OCI-LY1 (cell line): ENCODE results near the gene MYH14.

Experiments used
- H2AFZ ChIP-seq: fragments of 200-600 bp; sonication (generic), shearing (Covaris generic); 2 replicates; pipeline ENCODE4 v1.6.0; 2014; ENCODE audit warnings: antibody characterized with exemption, mild to moderate bottlenecking, low read length
- H3F3A ChIP-seq: fragments of 200-600 bp; sonication (generic), shearing (Covaris generic); 2 replicates; pipeline ENCODE4 v1.6.0; 2014; ENCODE audit warnings: mild to moderate bottlenecking, antibody characterized with exemption, low read length, moderate library complexity; ENCODE audit not compliant: insufficient read depth
- H3K27ac ChIP-seq: fragments of 200-600 bp; sonication (generic); 2 replicates; pipeline ENCODE4 v1.5.1; 2014; ENCODE audit warnings: low read length, mixed run types, mild to moderate bottlenecking, low read depth; ENCODE audit not compliant: poor library complexity, severe bottlenecking
- H3K27me3 ChIP-seq: fragments of 200-600 bp; sonication (generic); 2 replicates; pipeline ENCODE4 v1.6.0; 2014; ENCODE audit warnings: antibody characterized with exemption, mild to moderate bottlenecking, low read length, moderate library complexity; ENCODE audit not compliant: insufficient read depth
- H3K36me3 ChIP-seq: fragments of 200-600 bp; sonication (generic); 2 replicates; pipeline ENCODE4 v1.6.1; 2014; ENCODE audit warnings: mild to moderate bottlenecking, antibody characterized with exemption, low read length, moderate library complexity, mixed read lengths; ENCODE audit not compliant: insufficient read depth
- H3K4me1 ChIP-seq: fragments of 200-600 bp; sonication (generic); 2 replicates; pipeline ENCODE4 v1.5.1; 2014; ENCODE audit warnings: mild to moderate bottlenecking, low read length, moderate library complexity; ENCODE audit not compliant: insufficient read depth, severe bottlenecking
- H3K4me2 ChIP-seq: fragments of 200-600 bp; sonication (generic), shearing (Covaris generic); 2 replicates; pipeline ENCODE4 v1.6.1; 2014; ENCODE audit warnings: low read length
- H3K4me3 ChIP-seq: fragments of 200-600 bp; sonication (generic); 2 replicates; pipeline ENCODE4 v1.5.1; 2014; ENCODE audit warnings: low read length, low read depth, mild to moderate bottlenecking, mixed read lengths; ENCODE audit not compliant: poor library complexity, severe bottlenecking
- H3K79me2 ChIP-seq: fragments of 200-600 bp; shearing (Covaris generic); 2 replicates; pipeline ENCODE4 v1.6.1; 2016; ENCODE audit warnings: mixed run types, low read length, mixed read lengths; ENCODE audit not compliant: insufficient read depth
- H3K9ac ChIP-seq: fragments of 200-600 bp; sonication (generic), shearing (Covaris generic); 2 replicates; pipeline ENCODE4 v1.6.1; 2014; ENCODE audit warnings: mild to moderate bottlenecking, low read length, mixed read lengths
- H3K9me2 ChIP-seq: fragments of 200-600 bp; sonication (generic), shearing (Covaris generic); 2 replicates; pipeline ENCODE4 v1.6.1; 2014; ENCODE audit warnings: low read depth, mild to moderate bottlenecking, low read length, mixed read lengths
- H3K9me3 ChIP-seq: fragments of 200-600 bp; shearing (Covaris generic); 2 replicates; pipeline ENCODE4 v1.6.1; 2014; ENCODE audit warnings: low read length, mixed read lengths
- H4K20me1 ChIP-seq: fragments of 200-600 bp; sonication (generic), shearing (Covaris generic); 2 replicates; pipeline ENCODE4 v1.6.0; 2016; ENCODE audit warnings: mild to moderate bottlenecking, low read length; ENCODE audit not compliant: insufficient read depth
- EZH2 ChIP-seq: fragments of 200-600 bp; sonication (generic), shearing (Covaris generic); IDR thresholded peaks from 2 replicates; pipeline ENCODE4 v1.8.0; 2017; ENCODE audit warnings: borderline replicate concordance, mixed run types, mild to moderate bottlenecking, antibody characterized with exemption, low read length, moderate library complexity, mixed read lengths
- TF ChIP-seq, protein P1 (sequence below): fragments of 200-600 bp; sonication (generic), shearing (Covaris generic); IDR thresholded peaks from 2 replicates; pipeline ENCODE4 v1.5.1; 2017; ENCODE audit warnings: mild to moderate bottlenecking, antibody characterized with exemption, low read length, moderate library complexity, mixed read lengths

Gene MYH14

GRCh38 chr19:50197348-50197747 lies 6.1 kb upstream of the MYH14 start:
- Histone ChIP-seq H2AFZ (no peak overlapping the region), H3K9me3 (no peaks in the 10 kb centered on the region), H3K9me2 (no peaks in the 10 kb centered on the region), H3K4me1 (no peaks in the 10 kb centered on the region), H3K79me2 (no peaks in the 10 kb centered on the region), H3K27me3 (no peaks in the 10 kb centered on the region), H3K9ac (no peak overlapping the region), H3K4me3 (no peak overlapping the region), H3K4me2 (no peak overlapping the region), H3K36me3 (no peaks in the 10 kb centered on the region), H3K27ac (no peak overlapping the region), H3F3A (no peaks in the 10 kb centered on the region), H4K20me1 (no peaks in the 10 kb centered on the region)
- TF ChIP-seq, protein P1, sequence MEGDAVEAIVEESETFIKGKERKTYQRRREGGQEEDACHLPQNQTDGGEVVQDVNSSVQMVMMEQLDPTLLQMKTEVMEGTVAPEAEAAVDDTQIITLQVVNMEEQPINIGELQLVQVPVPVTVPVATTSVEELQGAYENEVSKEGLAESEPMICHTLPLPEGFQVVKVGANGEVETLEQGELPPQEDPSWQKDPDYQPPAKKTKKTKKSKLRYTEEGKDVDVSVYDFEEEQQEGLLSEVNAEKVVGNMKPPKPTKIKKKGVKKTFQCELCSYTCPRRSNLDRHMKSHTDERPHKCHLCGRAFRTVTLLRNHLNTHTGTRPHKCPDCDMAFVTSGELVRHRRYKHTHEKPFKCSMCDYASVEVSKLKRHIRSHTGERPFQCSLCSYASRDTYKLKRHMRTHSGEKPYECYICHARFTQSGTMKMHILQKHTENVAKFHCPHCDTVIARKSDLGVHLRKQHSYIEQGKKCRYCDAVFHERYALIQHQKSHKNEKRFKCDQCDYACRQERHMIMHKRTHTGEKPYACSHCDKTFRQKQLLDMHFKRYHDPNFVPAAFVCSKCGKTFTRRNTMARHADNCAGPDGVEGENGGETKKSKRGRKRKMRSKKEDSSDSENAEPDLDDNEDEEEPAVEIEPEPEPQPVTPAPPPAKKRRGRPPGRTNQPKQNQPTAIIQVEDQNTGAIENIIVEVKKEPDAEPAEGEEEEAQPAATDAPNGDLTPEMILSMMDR, result no peak
- no peak for TF ChIP-seq EZH2

DNA sequence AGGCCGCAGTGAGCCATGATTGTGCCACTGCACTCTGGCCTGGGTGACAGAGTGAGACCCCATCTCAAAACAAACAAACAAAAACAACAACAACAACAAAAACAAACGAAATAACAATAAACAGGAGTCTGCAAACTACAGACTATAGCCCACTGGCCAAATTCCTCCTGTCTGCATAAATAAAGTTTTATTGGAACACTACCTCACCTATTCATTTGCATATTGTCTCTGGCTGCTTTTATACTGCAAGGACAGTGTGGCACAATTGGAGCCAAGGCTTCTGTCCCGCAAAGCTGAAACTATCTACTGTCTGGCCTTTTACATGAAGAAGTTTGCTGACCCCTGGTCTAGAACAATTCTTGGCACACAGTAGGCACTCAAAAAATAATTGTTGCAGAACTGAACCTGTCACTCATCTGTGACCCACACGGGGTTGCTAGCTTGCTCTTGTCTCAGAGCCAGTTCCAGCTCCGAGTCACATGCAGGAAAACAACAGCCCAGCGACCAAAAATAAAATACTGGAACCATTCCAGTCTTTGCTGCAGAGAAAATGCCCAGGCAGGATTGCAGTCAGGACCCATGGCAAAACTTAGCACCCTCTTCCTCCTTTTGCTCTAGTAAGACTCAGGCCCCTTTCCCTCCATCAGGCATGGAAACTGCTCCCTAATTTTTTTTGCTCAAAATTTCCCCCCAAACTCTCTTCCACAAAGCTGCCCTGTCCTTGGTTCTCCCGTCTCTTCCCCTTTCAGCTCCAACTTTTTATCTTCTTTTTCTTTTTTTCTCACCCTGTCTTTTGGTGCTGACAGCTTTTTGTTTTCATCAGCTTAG lies 4.8 kb upstream of the MYH14 start:
- H3K4me2 ChIP-seq, result no peak overlapping the region
- no peak overlapping the region for H2AFZ ChIP-seq
- H3K27me3 ChIP-seq, result no peaks in the 10 kb centered on the region
- H3K27ac ChIP-seq, result no peak overlapping the region
- no peaks in the 10 kb centered on the region for H3F3A ChIP-seq
- H3K9me2 ChIP-seq, result no peaks in the 10 kb centered on the region
- no peak overlapping the region for H3K4me3 ChIP-seq
- no peaks in the 10 kb centered on the region for H4K20me1 ChIP-seq
- H3K36me3 ChIP-seq, result no peaks in the 10 kb centered on the region
- no peak overlapping the region for H3K9ac ChIP-seq
- no peaks in the 10 kb centered on the region for H3K79me2 ChIP-seq
- H3K4me1 ChIP-seq, result no peaks in the 10 kb centered on the region
- no peak for TF ChIP-seq EZH2
- no peaks in the 10 kb centered on the region for H3K9me3 ChIP-seq

DNA sequence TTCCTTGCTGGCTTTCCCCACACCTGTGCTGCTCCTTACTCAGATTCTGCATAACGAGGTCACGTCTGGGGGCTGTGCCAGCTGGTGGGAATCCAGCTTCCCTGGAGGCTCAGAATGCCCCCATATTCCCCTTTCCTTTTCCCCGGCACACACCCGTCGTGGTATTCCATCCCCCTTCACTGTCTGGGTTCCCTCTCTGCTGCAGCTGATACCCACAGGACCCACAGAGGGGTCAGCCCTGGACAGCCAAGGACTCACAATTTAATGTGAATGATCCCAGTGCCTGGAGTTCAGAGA lies 4.2 kb upstream of the MYH14 start:
- H3K79me2 ChIP-seq, result no peaks in the 10 kb centered on the region
- H3K27ac ChIP-seq, result no peak overlapping the region
- H2AFZ ChIP-seq, result no peak overlapping the region
- no peaks in the 10 kb centered on the region for H3K9me2 ChIP-seq
- no peak overlapping the region for H3K4me2 ChIP-seq
- no peaks in the 10 kb centered on the region for H3K4me1 ChIP-seq
- H3F3A ChIP-seq, result no peaks in the 10 kb centered on the region
- H4K20me1 ChIP-seq, result no peaks in the 10 kb centered on the region
- no peaks in the 10 kb centered on the region for H3K36me3 ChIP-seq
- no peaks in the 10 kb centered on the region for H3K9me3 ChIP-seq
- TF ChIP-seq, protein P1, result no peak
- TF ChIP-seq EZH2, result no peak
- no peaks in the 10 kb centered on the region for H3K27me3 ChIP-seq
- H3K4me3 ChIP-seq, result no peak overlapping the region
- H3K9ac ChIP-seq, result no peak overlapping the region

- Histone ChIP-seq H3K9ac (no peak overlapping the region), H3K79me2 (no peaks in the 10 kb centered on the region), H4K20me1 (no peaks in the 10 kb centered on the region), H3K9me2 (no peaks in the 10 kb centered on the region), H3K4me1 (no peaks in the 10 kb centered on the region), H2AFZ (no peak overlapping the region), H3K27ac (no peak overlapping the region), H3K4me3 (no peak overlapping the region), H3K36me3 (no peaks in the 10 kb centered on the region), H3K27me3 (no peaks in the 10 kb centered on the region), H3K4me2 (no peak overlapping the region), H3K9me3 (no peaks in the 10 kb centered on the region), H3F3A (no peaks in the 10 kb centered on the region)
- TF ChIP-seq EZH2, result no peak
- TF ChIP-seq, protein P1, result no peak
Observed at GRCh38 chr19:50202386-50202785, 1.0 kb upstream of the MYH14 start.
